Activated naive CD8-positive, alpha-beta T cell treated with anti-CD3 and anti-CD28 coated beads for 36 hours (primary cell): ENCODE results near the gene MCF2. TPM values are rescaled to one million over a fixed set of nuclear protein-coding genes. Genes with fewer than 3 reads are reported as not detected.

ENCODE experiments used
- DNase-seq: peaks from one replicate; pipeline ENCODE4 v3.0.0; 2021
- H3K27ac Mint-ChIP-seq: one replicate; pipeline ENCODE4 v1.8.0; 2022; ENCODE audit warnings: mild to moderate bottlenecking, moderate library complexity, mixed read lengths
- H3K27me3 Mint-ChIP-seq: one replicate; pipeline ENCODE4 v1.8.0; 2022; ENCODE audit warnings: mild to moderate bottlenecking, mixed read lengths
- H3K36me3 Mint-ChIP-seq: one replicate; pipeline ENCODE4 v1.8.0; 2021; ENCODE audit warnings: mild to moderate bottlenecking, mixed read lengths
- H3K4me1 Mint-ChIP-seq: one replicate; pipeline ENCODE4 v1.8.0; 2021; ENCODE audit warnings: mixed read lengths
- H3K4me3 Mint-ChIP-seq: one replicate; pipeline ENCODE4 v1.8.0; 2022; ENCODE audit warnings: mild to moderate bottlenecking, moderate library complexity, mixed read lengths
- H3K9me3 Mint-ChIP-seq: one replicate; pipeline ENCODE4 v1.8.0; 2022; ENCODE audit warnings: mixed read lengths
- total RNA-seq, 2 experiments: library from RNA; stranded (reverse); gene quantifications; one replicate each; pipeline ENCODE4 v1.2.3, GENCODE V29; 2021

The MCF2 gene
- total RNA-seq, 2 experiments from 2014 or later, result 0.23 to 0.32 TPM

- Mint-ChIP-seq H3K9me3 (no peaks in the 10 kb centered on the region), H3K4me3 (no peak overlapping the region), H3K4me1 (no peaks in the 10 kb centered on the region), H3K36me3 (no peaks in the 10 kb centered on the region), H3K27me3 (peaks cover 2% of the 10 kb centered on the region), H3K27ac (no peak overlapping the region)
- no peak for DNase-seq
Measured at GRCh38 chrX:139544591-139544990, 163.4 kb downstream of the MCF2 start.

- Mint-ChIP-seq H3K36me3 (no peaks in the 10 kb centered on the region), H3K9me3 (no peaks in the 10 kb centered on the region), H3K27me3 (peaks cover 2% of the 10 kb centered on the region), H3K4me1 (no peaks in the 10 kb centered on the region), H3K27ac (no peak overlapping the region), H3K4me3 (no peak overlapping the region)
- DNase-seq, result no peak
Measured at GRCh38 chrX:139543920-139544319, 164.0 kb downstream of the MCF2 start.

GRCh38 chrX:139542652-139543051 is 165.3 kb downstream of the MCF2 start:
- Mint-ChIP-seq H3K4me1 (no peaks in the 10 kb centered on the region), H3K9me3 (no peaks in the 10 kb centered on the region), H3K27ac (no peak overlapping the region), H3K36me3 (no peaks in the 10 kb centered on the region), H3K4me3 (no peak overlapping the region), H3K27me3 (peaks cover 4% of the 10 kb centered on the region)
- no peak for DNase-seq

- no peak overlapping the region for H3K4me3 Mint-ChIP-seq
- H3K4me1 Mint-ChIP-seq, result no peaks in the 10 kb centered on the region
- H3K9me3 Mint-ChIP-seq, result no peaks in the 10 kb centered on the region
- DNase-seq, result no peak
- H3K27ac Mint-ChIP-seq, result no peak overlapping the region
- no peaks in the 10 kb centered on the region for H3K36me3 Mint-ChIP-seq
- H3K27me3 Mint-ChIP-seq, result peaks cover 6% of the 10 kb centered on the region
Measured at GRCh38 chrX:139538907-139539790, 168.8 kb downstream of the MCF2 start.

GRCh38 chrX:139533444-139533843 is 174.5 kb downstream of the MCF2 start:
- H3K27ac Mint-ChIP-seq, result no peak overlapping the region

GRCh38 chrX:139532834-139533233 is 175.1 kb downstream of the MCF2 start:
- no peak for DNase-seq
- H3K9me3 Mint-ChIP-seq, result no peaks in the 10 kb centered on the region
- no peak overlapping the region for H3K27ac Mint-ChIP-seq
- H3K27me3 Mint-ChIP-seq, result peaks cover 3% of the 10 kb centered on the region
- H3K4me3 Mint-ChIP-seq, result no peak overlapping the region
- no peaks in the 10 kb centered on the region for H3K36me3 Mint-ChIP-seq
- no peaks in the 10 kb centered on the region for H3K4me1 Mint-ChIP-seq

More at GRCh38 chrX:139533444-139533843, 174.5 kb downstream of the MCF2 start:
- peaks cover 4% of the 10 kb centered on the region for H3K27me3 Mint-ChIP-seq
- H3K4me3 Mint-ChIP-seq, result no peak overlapping the region
- no peaks in the 10 kb centered on the region for H3K36me3 Mint-ChIP-seq
- no peaks in the 10 kb centered on the region for H3K9me3 Mint-ChIP-seq
- no peak for DNase-seq
- no peaks in the 10 kb centered on the region for H3K4me1 Mint-ChIP-seq

Other genes starting within 250 kb of the MCF2 start
- gene F9, start 177.4 kb downstream of the MCF2 start, total RNA-seq, result not detected
- gene ATP11C, start 224.9 kb upstream of the MCF2 start, total RNA-seq, result 10 to 100 TPM; 20.3 to 25.4 TPM